Natural killer cell (primary cell): ENCODE measurements around the gene DDB1. TPM values are rescaled to one million over a fixed set of nuclear protein-coding genes. Genes with fewer than 3 reads are reported as not detected.
"Not testable (repeated sequence)": the region's sequence is repeated elsewhere in the genome, so short reads cannot be mapped to it uniquely, and the experiment has no call there.

Experiments
- ATAC-seq, 3 donors: fragments of 150-1000 bp in 2 of 3; fragments of 200-7000 bp in 1 of 3; cut with Tn5 transposase; 1 replicate in 1 of 3; 2 replicates in 2 of 3; pipeline ENCODE4 v1.10.0; 2021; ENCODE audit warnings: mild to moderate bottlenecking in 2 of 3, moderate library complexity in 2 of 3
- DNase-seq, 2 donors: peaks; one replicate each; pipeline versions ENCODE4 v3.0.0 to v3.0.0-alpha.2; 2013 to 2021; ENCODE audit warnings: mixed read lengths in 1 of 2
- H3K27ac ChIP-seq: one replicate; pipeline ENCODE4 v1.5.1; 2013; ENCODE audit warnings: mild to moderate bottlenecking, low read length
- H3K27me3 ChIP-seq: one replicate; pipeline ENCODE4 v1.6.1; 2013; ENCODE audit warnings: low read length; ENCODE audit not compliant: control insufficient read depth, insufficient read depth
- H3K36me3 ChIP-seq: one replicate; pipeline ENCODE4 v1.6.1; 2013; ENCODE audit warnings: low read length; ENCODE audit not compliant: control insufficient read depth, insufficient read depth
- H3K4me1 ChIP-seq: one replicate; pipeline ENCODE4 v1.6.1; 2013; ENCODE audit warnings: low read length; ENCODE audit not compliant: control insufficient read depth, insufficient read depth
- H3K4me3 ChIP-seq: one replicate; pipeline ENCODE4 v1.5.1; 2013; ENCODE audit warnings: low read length
- H3K9me3 ChIP-seq: one replicate; pipeline ENCODE4 v1.6.1; 2013; ENCODE audit warnings: low read length; ENCODE audit not compliant: control insufficient read depth, insufficient read depth
- H3K27ac Mint-ChIP-seq, 2 donors: one replicate each; pipeline ENCODE4 v1.8.0; 2022; ENCODE audit warnings: mild to moderate bottlenecking in 2 of 2, mixed read lengths in 2 of 2, moderate library complexity in 1 of 2
- H3K27me3 Mint-ChIP-seq, 2 donors: one replicate each; pipeline ENCODE4 v1.8.0; 2022; ENCODE audit warnings: low read depth in 2 of 2, mixed read lengths in 2 of 2
- H3K36me3 Mint-ChIP-seq: one replicate; pipeline ENCODE4 v1.8.0; 2022; ENCODE audit warnings: mixed read lengths
- H3K4me1 Mint-ChIP-seq, 2 donors: one replicate each; pipeline ENCODE4 v1.8.0; 2022; ENCODE audit warnings: mixed read lengths in 2 of 2
- H3K4me3 Mint-ChIP-seq: one replicate; pipeline ENCODE4 v1.8.0; 2022; ENCODE audit warnings: mild to moderate bottlenecking, moderate library complexity, mixed read lengths
- H3K9me3 Mint-ChIP-seq, 2 donors: one replicate each; pipeline ENCODE4 v1.8.0; 2022; ENCODE audit warnings: mixed read lengths in 2 of 2
- CTCF ChIP-seq: fragments of 200-600 bp; IDR thresholded peaks from one replicate; pipeline ENCODE4 v1.8.0; 2022; ENCODE audit warnings: antibody characterized with exemption
- WGBS: methylation state at CpG from one replicate; pipeline ENCODE4 v1.1.7; 2013; ENCODE audit warnings: missing lambda C conversion rate; ENCODE audit not compliant: insufficient coverage; 5-methylcytosine and 5-hydroxymethylcytosine counted together
- intact Hi-C: fragments of 100-400 bp; cut with micrococcal nuclease; formaldehyde crosslinking; loops from one replicate; pipeline ENCODE4 v1.14.2; 2022
- total RNA-seq, 4 donors: library from RNA; stranded (reverse); fragments of 120-200 nt in 1 of 4; gene quantifications; one replicate each; pipeline versions ENCODE4 v1.2.3 to v1.2.4, GENCODE V29; 2013 to 2022

Gene DDB1
- total RNA-seq, 3 donors from 2014 or later (not counting 1 experiment from before 2014, with no cell fraction given) = 170 to 233 (median 229) TPM

GRCh38 chr11:61256710-61257482 is 76.0 kb downstream of the DDB1 start:
- DNase-seq = no peak
- 85% methylated on average over 18 of the region's 18 CpGs for WGBS
- Mint-ChIP-seq H3K4me3 (no peak overlapping the region), H3K4me1 (no peaks in the 10 kb centered on the region), H3K9me3 (no peaks in the 10 kb centered on the region), H3K36me3 (no peaks in the 10 kb centered on the region), H3K27me3 (peaks cover 0 to 4% of the 10 kb centered on the region in 2 donors), H3K27ac (no peak overlapping the region)
- intact Hi-C loops = no loop called here
- H3K27me3 ChIP-seq = no peaks in the 10 kb centered on the region
- ATAC-seq = no peak
- no peaks in the 10 kb centered on the region for H3K9me3 ChIP-seq
- H3K27ac ChIP-seq = no peak overlapping the region
- TF ChIP-seq CTCF = no peak
- H3K4me3 ChIP-seq = no peak overlapping the region
- no peaks in the 10 kb centered on the region for H3K4me1 ChIP-seq
- H3K36me3 ChIP-seq = no peaks in the 10 kb centered on the region

DNA sequence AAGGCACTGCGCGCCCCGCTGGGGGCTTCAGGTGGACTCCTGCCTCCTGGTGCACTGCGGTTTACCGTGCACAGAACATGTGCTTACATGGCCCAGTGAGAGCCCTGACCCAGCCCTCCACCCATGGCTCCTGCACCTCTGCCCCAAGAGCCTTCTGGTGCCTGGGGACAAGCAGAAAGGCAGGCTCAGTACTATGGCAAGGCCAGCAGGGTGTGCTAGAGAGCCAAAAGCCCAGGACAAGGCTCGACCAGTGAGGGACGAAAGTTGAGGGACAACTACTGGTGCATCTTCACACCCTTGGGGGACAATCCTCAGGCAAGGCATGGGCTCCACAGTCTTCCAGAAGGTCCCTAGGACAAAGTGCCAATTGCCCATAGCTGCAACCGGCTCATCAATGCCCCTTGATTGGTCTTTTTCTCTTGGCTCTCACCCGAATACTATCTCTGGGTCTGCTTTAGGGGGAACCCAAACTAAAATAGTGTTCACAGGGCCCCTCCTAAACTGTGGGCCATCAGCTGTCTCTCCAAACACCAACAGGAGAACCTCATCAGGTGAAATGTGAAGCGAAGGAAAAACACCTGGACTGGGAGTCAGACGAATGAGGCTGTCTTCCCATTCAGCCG is 78.4 kb downstream of the DDB1 start:
- DNase-seq = peak; percentile 46 to 74
- peak; percentile 69 to 89 (median 80) for ATAC-seq
- Mint-ChIP-seq H3K27ac (no peak overlapping the region), H3K4me1 (no peaks in the 10 kb centered on the region), H3K9me3 (no peaks in the 10 kb centered on the region), H3K27me3 (peaks cover 0 to 2% of the 10 kb centered on the region in 2 donors), H3K36me3 (no peaks in the 10 kb centered on the region), H3K4me3 (no peak overlapping the region)
- WGBS = 67% methylated on average over 12 of the region's 12 CpGs
- H3K9me3 ChIP-seq = no peaks in the 10 kb centered on the region
- no peaks in the 10 kb centered on the region for H3K27me3 ChIP-seq
- no peak overlapping the region for H3K27ac ChIP-seq
- no peaks in the 10 kb centered on the region for H3K4me1 ChIP-seq
- peak; percentile 71 for TF ChIP-seq CTCF
- no peak overlapping the region for H3K4me3 ChIP-seq
- intact Hi-C loops = no loop called here
- H3K36me3 ChIP-seq = no peaks in the 10 kb centered on the region

DNA sequence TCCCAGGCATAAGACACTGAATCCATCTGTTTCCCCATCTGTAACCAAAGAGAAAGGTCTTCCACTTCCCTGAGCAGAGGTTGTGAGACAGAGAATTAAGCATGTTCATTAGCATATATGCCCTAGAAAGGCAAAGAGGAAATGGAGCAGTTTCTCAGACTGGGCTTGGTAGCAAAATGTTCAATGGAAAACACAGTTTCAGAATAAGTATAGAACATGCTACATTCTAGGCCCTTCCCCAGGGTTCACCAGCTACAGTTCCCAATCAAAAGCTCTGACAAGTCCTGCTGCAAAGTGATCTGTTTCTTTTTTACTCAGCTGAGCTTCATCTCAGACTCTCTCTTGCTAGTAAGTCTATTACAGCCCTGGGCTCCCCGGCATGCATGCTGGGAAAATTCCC is 80.6 kb downstream of the DDB1 start:
- intact Hi-C loops, H3K4me3 ChIP-seq, ATAC-seq, H3K27ac ChIP-seq, H3K36me3 Mint-ChIP-seq, H3K9me3 Mint-ChIP-seq, H3K4me3 Mint-ChIP-seq, H3K27me3 Mint-ChIP-seq, H3K4me1 Mint-ChIP-seq, H3K27me3 ChIP-seq, H3K36me3 ChIP-seq, H3K9me3 ChIP-seq, H3K4me1 ChIP-seq, DNase-seq, H3K27ac Mint-ChIP-seq: not testable (repeated sequence)
- 88% methylated on average over 1 of the region's 1 CpG for WGBS

- H3K4me3 ChIP-seq, H3K9me3 Mint-ChIP-seq, H3K27ac ChIP-seq, H3K4me1 Mint-ChIP-seq, H3K36me3 Mint-ChIP-seq, H3K27me3 Mint-ChIP-seq, DNase-seq, H3K9me3 ChIP-seq, H3K27me3 ChIP-seq, intact Hi-C loops, H3K36me3 ChIP-seq, H3K27ac Mint-ChIP-seq, H3K4me1 ChIP-seq, H3K4me3 Mint-ChIP-seq, ATAC-seq: not testable (repeated sequence)
- 89% methylated on average over 19 of the region's 20 CpGs for WGBS
These were observed 81.8 kb downstream of the DDB1 start for GRCh38 chr11:61250796-61251765.

Other genes with a start within 250 kb of the DDB1 start
- 10 to 100 TPM in 1 of 3 donors, 1 to 10 TPM in 2; 1.2 to 17.7 (median 7.9) TPM for gene CD5, start 230.6 kb downstream of the DDB1 start, total RNA-seq
- gene VPS37C, start 171.7 kb downstream of the DDB1 start, total RNA-seq = 1 to 10 TPM; 6.4 to 6.9 (median 6.5) TPM
- not detected for gene PGA3, start 129.6 kb downstream of the DDB1 start, total RNA-seq
- gene PGA4, start 110.8 kb downstream of the DDB1 start, total RNA-seq = not detected
- gene PGA5, start 91.9 kb downstream of the DDB1 start, total RNA-seq = not detected
- under 1 TPM; 0.61 to 0.95 (median 0.82) TPM for gene VWCE, start 37.8 kb downstream of the DDB1 start, total RNA-seq
- 10 to 100 TPM; 32.9 to 54.8 (median 38.6) TPM for gene TKFC, start 123 bp upstream of the DDB1 start, total RNA-seq
- 10 to 100 TPM; 24.6 to 33.5 (median 30.2) TPM for gene CYB561A3, start 28.8 kb upstream of the DDB1 start, total RNA-seq
- gene TMEM138, start 29.3 kb upstream of the DDB1 start, total RNA-seq = 10 to 100 TPM; 63.8 to 75.9 (median 66.5) TPM
- 10 to 100 TPM in 1 of 3 donors, 1 to 10 TPM in 2; 5.1 to 10.7 (median 9.2) TPM for gene TMEM216, start 59.5 kb upstream of the DDB1 start, total RNA-seq
- gene CPSF7, start 96.9 kb upstream of the DDB1 start, total RNA-seq = 100 to 1,000 TPM in 2 of 3 donors, 10 to 100 TPM in 1; 99.5 to 120 (median 104) TPM
- gene SDHAF2, start 97.0 kb upstream of the DDB1 start, total RNA-seq = 10 to 100 TPM; 40.2 to 50.4 (median 40.8) TPM
- not detected for gene LRRC10B, start 175.6 kb upstream of the DDB1 start, total RNA-seq
- gene SYT7, start 248.0 kb upstream of the DDB1 start, total RNA-seq = under 1 TPM in 1 of 3 donors, not detected in 2; 0.07 TPM